HG03175 (cell line): ENCODE data around the gene RAPH1.

Experiments used
- ATAC-seq: cut with Tn5 transposase; IDR thresholded peaks from one replicate; pipeline ENCODE4 v1.9.1; 2021; ENCODE audit warnings: mild to moderate bottlenecking, moderate library complexity; ENCODE audit not compliant: unreplicated experiment

RAPH1 gene, protein sequence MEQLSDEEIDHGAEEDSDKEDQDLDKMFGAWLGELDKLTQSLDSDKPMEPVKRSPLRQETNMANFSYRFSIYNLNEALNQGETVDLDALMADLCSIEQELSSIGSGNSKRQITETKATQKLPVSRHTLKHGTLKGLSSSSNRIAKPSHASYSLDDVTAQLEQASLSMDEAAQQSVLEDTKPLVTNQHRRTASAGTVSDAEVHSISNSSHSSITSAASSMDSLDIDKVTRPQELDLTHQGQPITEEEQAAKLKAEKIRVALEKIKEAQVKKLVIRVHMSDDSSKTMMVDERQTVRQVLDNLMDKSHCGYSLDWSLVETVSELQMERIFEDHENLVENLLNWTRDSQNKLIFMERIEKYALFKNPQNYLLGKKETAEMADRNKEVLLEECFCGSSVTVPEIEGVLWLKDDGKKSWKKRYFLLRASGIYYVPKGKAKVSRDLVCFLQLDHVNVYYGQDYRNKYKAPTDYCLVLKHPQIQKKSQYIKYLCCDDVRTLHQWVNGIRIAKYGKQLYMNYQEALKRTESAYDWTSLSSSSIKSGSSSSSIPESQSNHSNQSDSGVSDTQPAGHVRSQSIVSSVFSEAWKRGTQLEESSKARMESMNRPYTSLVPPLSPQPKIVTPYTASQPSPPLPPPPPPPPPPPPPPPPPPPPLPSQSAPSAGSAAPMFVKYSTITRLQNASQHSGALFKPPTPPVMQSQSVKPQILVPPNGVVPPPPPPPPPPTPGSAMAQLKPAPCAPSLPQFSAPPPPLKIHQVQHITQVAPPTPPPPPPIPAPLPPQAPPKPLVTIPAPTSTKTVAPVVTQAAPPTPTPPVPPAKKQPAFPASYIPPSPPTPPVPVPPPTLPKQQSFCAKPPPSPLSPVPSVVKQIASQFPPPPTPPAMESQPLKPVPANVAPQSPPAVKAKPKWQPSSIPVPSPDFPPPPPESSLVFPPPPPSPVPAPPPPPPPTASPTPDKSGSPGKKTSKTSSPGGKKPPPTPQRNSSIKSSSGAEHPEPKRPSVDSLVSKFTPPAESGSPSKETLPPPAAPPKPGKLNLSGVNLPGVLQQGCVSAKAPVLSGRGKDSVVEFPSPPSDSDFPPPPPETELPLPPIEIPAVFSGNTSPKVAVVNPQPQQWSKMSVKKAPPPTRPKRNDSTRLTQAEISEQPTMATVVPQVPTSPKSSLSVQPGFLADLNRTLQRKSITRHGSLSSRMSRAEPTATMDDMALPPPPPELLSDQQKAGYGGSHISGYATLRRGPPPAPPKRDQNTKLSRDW

GRCh38 chr2:203535078-203535783, at the start of gene RAPH1:
TSS of gene RAPH1 (minus strand) at chr2:203535301. CDS start at chr2:203495353, 39,948 bp downstream.
- ATAC-seq = peak; percentile 70

GRCh38 chr2:203584784-203585183, 49.7 kb upstream of the RAPH1 start:
- no peak for ATAC-seq

- ATAC-seq = peak; percentile 61
Measured at GRCh38 chr2:203583701-203584100, 48.6 kb upstream of the RAPH1 start.

DNA sequence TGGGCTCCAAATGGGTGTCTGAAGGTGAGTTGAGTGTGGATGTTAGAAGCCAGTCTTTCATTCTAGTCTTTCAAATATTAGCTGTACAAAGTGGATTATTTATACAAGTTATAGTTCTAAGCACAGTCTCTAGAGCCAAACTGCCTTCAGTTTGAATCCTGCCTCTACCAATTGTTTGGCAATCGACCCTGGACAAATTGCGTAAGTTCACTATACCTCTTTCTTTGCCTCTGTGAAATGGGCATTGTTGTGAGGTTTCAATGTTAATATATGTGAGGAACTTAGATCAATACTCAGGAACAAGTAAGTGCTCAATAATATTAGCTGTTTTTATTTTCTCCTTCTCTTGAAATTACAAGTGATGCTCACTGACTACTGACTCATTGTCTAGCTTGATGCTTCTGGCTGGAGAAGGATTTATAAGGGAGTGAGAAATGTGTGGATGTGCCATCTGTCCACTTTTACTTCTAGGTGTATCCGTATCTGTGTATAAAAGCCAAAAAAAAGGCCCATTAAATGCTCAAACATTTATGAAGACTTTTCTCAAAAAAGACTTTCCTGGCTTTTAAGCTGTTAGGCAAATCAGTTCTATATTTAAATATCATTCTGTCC, 48.1 kb upstream of the RAPH1 start:
- ATAC-seq = no peak

GRCh38 chr2:203582468-203582867, 47.4 kb upstream of the RAPH1 start:
- ATAC-seq = no peak

DNA sequence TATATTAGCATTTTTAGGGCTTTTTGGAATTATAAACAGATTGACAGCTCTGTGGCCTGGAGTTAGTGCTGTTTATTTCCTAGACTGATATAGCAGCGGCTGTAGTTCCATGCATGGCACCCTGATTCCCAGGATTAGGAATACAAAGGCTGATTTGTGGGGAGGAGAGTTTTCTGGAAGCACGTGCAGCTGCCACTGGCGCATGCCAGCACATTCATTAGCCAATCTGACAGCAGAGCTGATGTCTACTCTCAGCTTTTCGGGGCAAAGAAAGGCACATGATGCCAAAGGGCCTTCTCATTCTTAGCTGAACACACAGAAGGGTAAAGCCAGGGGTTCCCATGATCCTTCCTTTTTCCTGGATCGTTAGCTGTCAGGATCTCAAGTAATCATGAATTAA, 45.7 kb upstream of the RAPH1 start:
- ATAC-seq = no peak

GRCh38 chr2:203579730-203580129, 44.6 kb upstream of the RAPH1 start:
- no peak for ATAC-seq

DNA sequence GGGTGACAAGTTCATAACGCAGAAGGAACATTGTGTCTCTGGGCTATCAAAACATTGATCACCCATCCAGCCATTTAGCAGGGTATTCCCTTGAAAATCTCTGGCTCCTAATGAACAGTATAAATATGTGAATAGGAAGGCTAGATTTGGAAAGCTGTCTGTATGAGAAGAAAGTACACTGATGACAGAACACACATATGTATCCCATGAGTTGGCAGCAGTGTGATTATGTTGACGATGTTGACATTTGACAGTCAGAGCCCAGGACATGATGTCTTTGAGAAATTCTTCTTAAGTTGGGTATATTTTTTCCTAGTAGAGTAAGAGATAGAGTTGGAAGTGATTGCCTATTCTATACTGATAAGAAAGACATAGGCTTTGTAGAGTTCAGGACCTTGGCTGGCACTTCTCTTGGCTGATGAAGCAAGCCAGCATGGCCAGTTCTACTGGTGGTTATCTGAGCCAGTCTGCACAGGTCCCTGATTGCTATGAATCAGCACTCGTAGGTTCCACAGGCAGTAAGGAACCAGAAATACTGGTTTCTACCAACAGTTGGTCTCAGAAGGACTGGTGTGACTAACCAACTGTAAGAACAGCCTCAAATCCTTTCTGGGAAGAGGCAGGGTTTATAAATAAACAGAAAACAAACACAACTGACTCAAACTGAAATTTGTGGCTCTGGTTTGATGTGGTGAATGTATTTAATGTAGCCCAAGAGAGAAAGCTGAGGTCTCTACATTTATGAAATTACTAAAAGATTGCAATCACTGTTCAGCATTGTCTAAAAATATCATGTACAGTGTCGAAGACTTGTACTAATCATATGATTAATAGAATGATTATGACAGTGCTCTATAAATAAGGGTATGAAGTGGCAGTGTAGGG, 43.9 kb upstream of the RAPH1 start:
- ATAC-seq = peak; percentile 90

GRCh38 chr2:203574824-203575223, 39.7 kb upstream of the RAPH1 start:
- no peak for ATAC-seq

DNA sequence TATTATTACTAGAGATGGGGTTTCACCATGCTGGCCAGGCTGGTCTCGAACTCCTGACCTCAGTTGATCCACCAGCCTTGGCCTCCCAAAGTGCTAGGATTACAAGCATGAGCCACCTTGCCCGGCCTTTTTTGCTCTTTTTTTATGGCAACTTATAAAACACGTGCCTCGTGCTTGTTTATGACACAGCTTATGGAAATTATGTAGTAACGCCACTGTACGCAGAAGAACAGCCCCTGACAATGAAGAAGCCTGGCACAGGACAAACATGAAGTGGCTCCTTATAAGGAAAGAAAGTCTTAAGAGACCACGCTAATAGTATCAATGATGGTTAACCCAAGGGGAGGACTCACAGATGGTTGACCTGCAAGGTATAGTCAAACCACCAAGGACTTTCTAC, 37.2 kb upstream of the RAPH1 start:
- no peak for ATAC-seq

GRCh38 chr2:203569677-203570316, 34.7 kb upstream of the RAPH1 start:
- no peak for ATAC-seq

- no peak for ATAC-seq
Measured at GRCh38 chr2:203567691-203568090, 32.6 kb upstream of the RAPH1 start.

GRCh38 chr2:203566161-203566560, 31.1 kb upstream of the RAPH1 start:
- ATAC-seq = no peak

GRCh38 chr2:203565076-203565475, 30.0 kb upstream of the RAPH1 start:
- ATAC-seq = no peak

GRCh38 chr2:203562268-203562667, 27.2 kb upstream of the RAPH1 start:
- ATAC-seq = no peak

GRCh38 chr2:203559641-203560040, 24.5 kb upstream of the RAPH1 start:
- no peak for ATAC-seq

- no peak for ATAC-seq
Measured at GRCh38 chr2:203553784-203554183, 18.7 kb upstream of the RAPH1 start.

DNA sequence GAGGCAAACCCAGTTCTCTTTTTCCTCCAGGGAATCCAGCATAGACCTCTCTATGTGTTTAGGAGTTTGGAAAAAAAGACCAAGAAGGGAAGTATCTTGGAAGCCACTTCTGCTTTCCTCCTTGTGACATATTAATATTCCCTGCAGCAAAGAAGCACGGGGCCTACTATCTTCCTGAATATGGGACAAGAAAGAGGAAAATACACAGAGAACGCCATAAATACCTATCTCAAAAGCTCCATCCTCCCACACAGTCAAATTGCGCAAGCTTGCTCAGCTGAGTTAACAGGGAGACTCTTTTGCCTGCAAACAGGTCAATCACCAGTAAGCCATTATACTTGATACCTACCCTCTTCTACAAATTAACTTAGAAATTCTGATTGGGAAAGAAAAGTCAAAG, 16.7 kb upstream of the RAPH1 start:
- ATAC-seq = no peak

GRCh38 chr2:203550266-203550665, 15.2 kb upstream of the RAPH1 start:
- ATAC-seq = no peak
